GM21381 (cell line): Measurements from ENCODE around the gene F10.

Experiments
- ATAC-seq: cut with Tn5 transposase; IDR thresholded peaks from one replicate; pipeline ENCODE4 v1.9.1; 2021; ENCODE audit warnings: mild to moderate bottlenecking, moderate library complexity; ENCODE audit not compliant: unreplicated experiment

F10 gene

GRCh38 chr13:113129921-113130750 lies 7.5 kb downstream of the F10 start:
- no peak for ATAC-seq

GRCh38 chr13:113135281-113135760 lies 12.7 kb downstream of the F10 start:
- no peak for ATAC-seq

GRCh38 chr13:113137691-113138298 lies 15.2 kb downstream of the F10 start:
- ATAC-seq, result no peak

GRCh38 chr13:113138792-113139551 lies 16.4 kb downstream of the F10 start:
- ATAC-seq, result no peak

GRCh38 chr13:113139577-113139976 lies 17.0 kb downstream of the F10 start:
- no peak for ATAC-seq

- ATAC-seq, result no peak
These were observed 18.3 kb downstream of the F10 start for GRCh38 chr13:113140677-113141600.

- ATAC-seq, result no peak
These were observed 19.0 kb downstream of the F10 start for GRCh38 chr13:113141601-113141970.

- no peak for ATAC-seq
These were observed 20.3 kb downstream of the F10 start for GRCh38 chr13:113142876-113143275.

GRCh38 chr13:113143466-113144254 lies 21.1 kb downstream of the F10 start:
- no peak for ATAC-seq

- ATAC-seq, result no peak
These were observed 21.6 kb downstream of the F10 start for GRCh38 chr13:113144255-113144629.

GRCh38 chr13:113145496-113145895 lies 22.9 kb downstream of the F10 start:
- no peak for ATAC-seq

GRCh38 chr13:113145911-113146598 lies 23.5 kb downstream of the F10 start:
- no peak for ATAC-seq

- no peak for ATAC-seq
These were observed 24.2 kb downstream of the F10 start for GRCh38 chr13:113146750-113147149.

- no peak for ATAC-seq
These were observed 24.6 kb downstream of the F10 start for GRCh38 chr13:113147206-113147605.

GRCh38 chr13:113148407-113148806 lies 25.8 kb downstream of the F10 start:
- ATAC-seq, result no peak

GRCh38 chr13:113148940-113149503 lies 26.4 kb downstream of the F10 start:
- no peak for ATAC-seq

GRCh38 chr13:113149711-113150549 lies 27.3 kb downstream of the F10 start:
- no peak for ATAC-seq
